Measurements from ENCODE around the gene CNOT3.
"Not testable (repeated sequence)": the region's sequence is repeated elsewhere in the genome, so short reads cannot be mapped to it uniquely, and the experiment has no call there.

DNA sequence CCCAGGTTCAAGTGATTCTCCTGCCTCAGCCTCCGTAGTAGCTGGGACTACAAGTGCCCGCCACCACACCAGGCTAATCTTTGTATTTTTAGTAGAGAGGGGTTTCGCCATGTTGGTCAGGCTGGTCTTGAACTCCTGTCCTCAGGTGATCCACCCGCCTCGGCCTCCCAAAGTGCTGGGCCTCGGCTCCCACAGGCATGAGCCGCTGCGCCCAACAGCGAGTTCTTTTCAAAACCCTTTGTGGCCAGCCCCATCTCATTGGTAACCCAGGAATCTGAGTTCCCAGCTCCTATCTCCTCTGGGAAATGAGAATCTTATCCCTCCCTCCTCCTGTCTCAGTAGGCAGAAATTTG lies 37.7 kb upstream of the CNOT3 start:
- not testable (repeated sequence) for TF ChIP-seq ZNF555 (tag by site-specific recombination; conservative IDR thresholded peaks at IDR 0.05); ZNF558 (tag by site-specific recombination; IDR thresholded peaks at IDR 0.05); YY1 (tag by site-specific recombination; IDR thresholded peaks at IDR 0.05); REPIN1 (tag by site-specific recombination; IDR thresholded peaks at IDR 0.05; ENCODE audit: low read depth); ZNF792 (tag by site-specific recombination; IDR thresholded peaks at IDR 0.05); ZNF23 (tag by site-specific recombination; IDR thresholded peaks at IDR 0.05; ENCODE audit: borderline replicate concordance); ZNF548 (tag by site-specific recombination; IDR thresholded peaks at IDR 0.05); MZF1 (tag by site-specific recombination; IDR thresholded peaks at IDR 0.05; ENCODE audit: borderline replicate concordance); ZNF157 (tag by site-specific recombination; IDR thresholded peaks at IDR 0.05)
- TF ChIP-seq, protein P1, sequence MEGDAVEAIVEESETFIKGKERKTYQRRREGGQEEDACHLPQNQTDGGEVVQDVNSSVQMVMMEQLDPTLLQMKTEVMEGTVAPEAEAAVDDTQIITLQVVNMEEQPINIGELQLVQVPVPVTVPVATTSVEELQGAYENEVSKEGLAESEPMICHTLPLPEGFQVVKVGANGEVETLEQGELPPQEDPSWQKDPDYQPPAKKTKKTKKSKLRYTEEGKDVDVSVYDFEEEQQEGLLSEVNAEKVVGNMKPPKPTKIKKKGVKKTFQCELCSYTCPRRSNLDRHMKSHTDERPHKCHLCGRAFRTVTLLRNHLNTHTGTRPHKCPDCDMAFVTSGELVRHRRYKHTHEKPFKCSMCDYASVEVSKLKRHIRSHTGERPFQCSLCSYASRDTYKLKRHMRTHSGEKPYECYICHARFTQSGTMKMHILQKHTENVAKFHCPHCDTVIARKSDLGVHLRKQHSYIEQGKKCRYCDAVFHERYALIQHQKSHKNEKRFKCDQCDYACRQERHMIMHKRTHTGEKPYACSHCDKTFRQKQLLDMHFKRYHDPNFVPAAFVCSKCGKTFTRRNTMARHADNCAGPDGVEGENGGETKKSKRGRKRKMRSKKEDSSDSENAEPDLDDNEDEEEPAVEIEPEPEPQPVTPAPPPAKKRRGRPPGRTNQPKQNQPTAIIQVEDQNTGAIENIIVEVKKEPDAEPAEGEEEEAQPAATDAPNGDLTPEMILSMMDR (tag by site-specific recombination; IDR thresholded peaks at IDR 0.05): not testable (repeated sequence)
- TF ChIP-seq, protein P2, sequence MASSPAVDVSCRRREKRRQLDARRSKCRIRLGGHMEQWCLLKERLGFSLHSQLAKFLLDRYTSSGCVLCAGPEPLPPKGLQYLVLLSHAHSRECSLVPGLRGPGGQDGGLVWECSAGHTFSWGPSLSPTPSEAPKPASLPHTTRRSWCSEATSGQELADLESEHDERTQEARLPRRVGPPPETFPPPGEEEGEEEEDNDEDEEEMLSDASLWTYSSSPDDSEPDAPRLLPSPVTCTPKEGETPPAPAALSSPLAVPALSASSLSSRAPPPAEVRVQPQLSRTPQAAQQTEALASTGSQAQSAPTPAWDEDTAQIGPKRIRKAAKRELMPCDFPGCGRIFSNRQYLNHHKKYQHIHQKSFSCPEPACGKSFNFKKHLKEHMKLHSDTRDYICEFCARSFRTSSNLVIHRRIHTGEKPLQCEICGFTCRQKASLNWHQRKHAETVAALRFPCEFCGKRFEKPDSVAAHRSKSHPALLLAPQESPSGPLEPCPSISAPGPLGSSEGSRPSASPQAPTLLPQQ (tag by site-specific recombination; IDR thresholded peaks at IDR 0.05): not testable (repeated sequence)
- TF ChIP-seq, protein P3, sequence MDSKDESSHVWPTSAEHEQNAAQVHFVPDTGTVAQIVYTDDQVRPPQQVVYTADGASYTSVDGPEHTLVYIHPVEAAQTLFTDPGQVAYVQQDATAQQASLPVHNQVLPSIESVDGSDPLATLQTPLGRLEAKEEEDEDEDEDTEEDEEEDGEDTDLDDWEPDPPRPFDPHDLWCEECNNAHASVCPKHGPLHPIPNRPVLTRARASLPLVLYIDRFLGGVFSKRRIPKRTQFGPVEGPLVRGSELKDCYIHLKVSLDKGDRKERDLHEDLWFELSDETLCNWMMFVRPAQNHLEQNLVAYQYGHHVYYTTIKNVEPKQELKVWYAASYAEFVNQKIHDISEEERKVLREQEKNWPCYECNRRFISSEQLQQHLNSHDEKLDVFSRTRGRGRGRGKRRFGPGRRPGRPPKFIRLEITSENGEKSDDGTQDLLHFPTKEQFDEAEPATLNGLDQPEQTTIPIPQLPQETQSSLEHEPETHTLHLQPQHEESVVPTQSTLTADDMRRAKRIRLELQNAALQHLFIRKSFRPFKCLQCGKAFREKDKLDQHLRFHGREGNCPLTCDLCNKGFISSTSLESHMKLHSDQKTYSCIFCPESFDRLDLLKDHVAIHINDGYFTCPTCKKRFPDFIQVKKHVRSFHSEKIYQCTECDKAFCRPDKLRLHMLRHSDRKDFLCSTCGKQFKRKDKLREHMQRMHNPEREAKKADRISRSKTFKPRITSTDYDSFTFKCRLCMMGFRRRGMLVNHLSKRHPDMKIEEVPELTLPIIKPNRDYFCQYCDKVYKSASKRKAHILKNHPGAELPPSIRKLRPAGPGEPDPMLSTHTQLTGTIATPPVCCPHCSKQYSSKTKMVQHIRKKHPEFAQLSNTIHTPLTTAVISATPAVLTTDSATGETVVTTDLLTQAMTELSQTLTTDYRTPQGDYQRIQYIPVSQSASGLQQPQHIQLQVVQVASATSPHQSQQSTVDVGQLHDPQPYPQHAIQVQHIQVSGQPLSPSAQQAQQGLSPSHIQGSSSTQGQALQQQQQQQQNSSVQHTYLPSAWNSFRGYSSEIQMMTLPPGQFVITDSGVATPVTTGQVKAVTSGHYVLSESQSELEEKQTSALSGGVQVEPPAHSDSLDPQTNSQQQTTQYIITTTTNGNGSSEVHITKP (tag by site-specific recombination; IDR thresholded peaks at IDR 0.05): not testable (repeated sequence)
